H1 (cell line): ENCODE measurements around the gene TTBK2. TPM values are rescaled to one million over a fixed set of nuclear protein-coding genes. Genes with fewer than 3 reads are reported as not detected.

Experiments used
- CTCF ChIA-PET: fragments of 300-600 bp; sonication (Branson Sonifier 250); formaldehyde crosslinking; loops from one replicate; lab custom pipeline; 2021; ENCODE audit not compliant: partially characterized antibody; lab: Charles Lee
- POLR2A ChIA-PET: fragments of 300-600 bp; sonication (Branson Sonifier 250); formaldehyde crosslinking; loops from one replicate; lab custom pipeline; 2021; ENCODE audit warnings: inconsistent platforms; ENCODE audit not compliant: partially characterized antibody; lab: Charles Lee
- DNase-seq, 2 experiments: peaks; one replicate each; pipeline versions ENCODE4 v3.0.0 to v3.0.0-alpha.2; 2010 to 2022; ENCODE audit warnings: low spot score in 2 of 2, low read depth in 1 of 2, mixed read lengths in 1 of 2
- FAIRE-seq: peaks from 2 replicates; lab custom pipeline; 2011; peaks lifted over from hg19 to GRCh38; lab: Jason Lieb, UNC
- H2AFZ ChIP-seq: 2 replicates; pipeline ENCODE4 v1.8.1; 2012; ENCODE audit warnings: low read length, inconsistent platforms
- H2AK5ac ChIP-seq: 2 replicates; pipeline ENCODE4 v1.6.1; 2013; ENCODE audit warnings: low read depth, low read length
- H2BK120ac ChIP-seq: replicated peaks from 2 replicates; pipeline ENCODE3; 2013; ENCODE audit warnings: low read depth, low read length, inconsistent platforms
- H2BK12ac ChIP-seq: 2 replicates; pipeline ENCODE4 v1.6.1; 2013; ENCODE audit warnings: low read depth, low read length
- H2BK15ac ChIP-seq: 2 replicates; pipeline ENCODE4 v1.6.1; 2013; ENCODE audit warnings: low read length
- H2BK20ac ChIP-seq: 2 replicates; pipeline ENCODE4 v1.6.1; 2013; ENCODE audit warnings: low read length
- H2BK5ac ChIP-seq: 2 replicates; pipeline ENCODE4 v1.6.1; 2013; ENCODE audit warnings: low read depth, low read length
- H3K14ac ChIP-seq: 2 replicates; pipeline ENCODE4 v1.6.1; 2013; ENCODE audit warnings: inconsistent platforms; ENCODE audit not compliant: insufficient read length
- H3K18ac ChIP-seq: 2 replicates; pipeline ENCODE4 v1.6.1; 2013; ENCODE audit warnings: low read length; ENCODE audit errors: extremely low read depth
- H3K23ac ChIP-seq: 2 replicates; pipeline ENCODE4 v1.6.1; 2013; ENCODE audit warnings: inconsistent platforms; ENCODE audit not compliant: insufficient read length
- H3K23me2 ChIP-seq: 2 replicates; pipeline ENCODE4 v1.6.1; 2013; ENCODE audit warnings: low read depth, low read length
- H3K27ac ChIP-seq: 2 replicates; pipeline ENCODE4 v1.6.1; 2011; ENCODE audit warnings: low read depth, low read length, inconsistent platforms
- H3K27me3 ChIP-seq, 4 experiments: replicated peaks in 1 of 4; 1 replicate in 1 of 4; 2 replicates in 3 of 4; pipeline versions ENCODE4 v1.6.1 to v1.8.1; 2011 to 2013; ENCODE audit warnings: low read length in 3 of 4, mild to moderate bottlenecking in 3 of 4, inconsistent platforms in 2 of 4, mixed read lengths in 2 of 4, moderate library complexity in 1 of 4; ENCODE audit not compliant: control insufficient read depth in 3 of 4, insufficient read depth in 3 of 4; ENCODE audit errors: extremely low read depth in 1 of 4
- H3K36me3 ChIP-seq, 4 experiments: 2 replicates each; pipeline versions ENCODE4 v1.6.1 to v1.8.1; 2011 to 2013; ENCODE audit warnings: mild to moderate bottlenecking in 4 of 4, low read length in 3 of 4, moderate library complexity in 2 of 4, control low read depth in 1 of 4, inconsistent platforms in 1 of 4; ENCODE audit not compliant: insufficient read depth in 4 of 4, control insufficient read depth in 2 of 4
- H3K4ac ChIP-seq: replicated peaks from 2 replicates; pipeline ENCODE3; 2013; ENCODE audit warnings: low read length, low read depth, mixed read lengths, inconsistent platforms; ENCODE audit not compliant: insufficient read length
- H3K4me1 ChIP-seq, 4 experiments: replicated peaks in 1 of 4; 1 replicate in 1 of 4; 2 replicates in 3 of 4; pipeline versions ENCODE4 v1.6.1 to v1.8.1; 2011 to 2013; ENCODE audit warnings: low read length in 3 of 4, inconsistent platforms in 2 of 4, mixed read lengths in 1 of 4; ENCODE audit not compliant: insufficient read depth in 4 of 4, control insufficient read depth in 3 of 4
- H3K4me2 ChIP-seq, 2 experiments: 2 replicates each; pipeline versions ENCODE4 v1.6.1 to v1.8.1; 2011 to 2013; ENCODE audit warnings: low read depth in 2 of 2, low read length in 2 of 2, control low read depth in 1 of 2, inconsistent platforms in 1 of 2, mild to moderate bottlenecking in 1 of 2; ENCODE audit not compliant: insufficient read depth in 1 of 2
- H3K4me3 ChIP-seq, 4 experiments: fragments of 200-600, 300-600 bp in 1 of 4; sonication (generic), shearing (Covaris generic), sonication (Bioruptor Twin) in 1 of 4; 2 replicates each; pipeline versions ENCODE4 v1.5.1 to v1.8.1; 2011 to 2016; ENCODE audit warnings: low read length in 4 of 4, low read depth in 3 of 4, control low read depth in 2 of 4, inconsistent platforms in 2 of 4, mild to moderate bottlenecking in 2 of 4, mixed read lengths in 1 of 4, moderate library complexity in 1 of 4; ENCODE audit not compliant: insufficient read depth in 2 of 4; ENCODE audit errors: extremely low read depth in 1 of 4
- H3K56ac ChIP-seq: replicated peaks from 2 replicates; pipeline ENCODE3; 2013; ENCODE audit warnings: low read depth, mild to moderate bottlenecking, mixed read lengths, low read length, inconsistent platforms; ENCODE audit not compliant: insufficient read length
- H3K79me1 ChIP-seq: 2 replicates; pipeline ENCODE4 v1.6.1; 2013; ENCODE audit warnings: low read depth, low read length, control low read depth
- H3K79me2 ChIP-seq, 2 experiments: 2 replicates each; pipeline versions ENCODE4 v1.6.1 to v1.8.1; 2012 to 2013; ENCODE audit warnings: low read length in 2 of 2, mild to moderate bottlenecking in 2 of 2, inconsistent platforms in 1 of 2; ENCODE audit not compliant: insufficient read depth in 2 of 2, control insufficient read depth in 1 of 2
- H3K9ac ChIP-seq, 4 experiments: replicated peaks in 1 of 4; 1 replicate in 1 of 4; 2 replicates in 3 of 4; pipeline versions ENCODE4 v1.6.1 to v1.8.1; 2011 to 2013; ENCODE audit warnings: low read depth in 3 of 4, low read length in 3 of 4, control low read depth in 2 of 4, mild to moderate bottlenecking in 2 of 4, moderate library complexity in 2 of 4, inconsistent platforms in 1 of 4; ENCODE audit errors: extremely low read depth in 1 of 4
- H3K9me3 ChIP-seq, 2 experiments: 2 replicates each; pipeline versions ENCODE4 v1.6.1 to v1.8.1; 2012 to 2013; ENCODE audit warnings: mild to moderate bottlenecking in 2 of 2, moderate library complexity in 2 of 2, control low read depth in 1 of 2, inconsistent platforms in 1 of 2, low read depth in 1 of 2, low read length in 1 of 2, mixed read lengths in 1 of 2; ENCODE audit not compliant: insufficient read depth in 2 of 2
- H4K20me1 ChIP-seq, 2 experiments: replicated peaks in 1 of 2; 2 replicates each; pipeline versions ENCODE3 to v1.8.1; 2011 to 2013; ENCODE audit warnings: inconsistent platforms in 2 of 2, low read length in 2 of 2, mild to moderate bottlenecking in 1 of 2; ENCODE audit not compliant: insufficient read depth in 2 of 2, control insufficient read depth in 1 of 2
- H4K5ac ChIP-seq: 2 replicates; pipeline ENCODE4 v1.6.1; 2013; ENCODE audit warnings: low read length, low read depth, mixed read lengths, inconsistent platforms; ENCODE audit not compliant: insufficient read length
- H4K8ac ChIP-seq: 2 replicates; pipeline ENCODE4 v1.8.0; 2013; ENCODE audit warnings: mild to moderate bottlenecking, moderate library complexity, low read length, inconsistent platforms; ENCODE audit not compliant: insufficient read depth; ENCODE audit errors: extremely low read depth
- H4K91ac ChIP-seq: replicated peaks from 2 replicates; pipeline ENCODE3; 2013; ENCODE audit warnings: low read length, mixed read lengths, inconsistent platforms; ENCODE audit not compliant: insufficient read length
- CBX5 ChIP-seq: fragments of 300-800, 300-1000 bp; sonication (generic); IDR thresholded peaks from 2 replicates; pipeline ENCODE4 v1.7.1; 2016; ENCODE audit warnings: antibody characterized with exemption, low read length, low read depth
- CTBP2 ChIP-seq: IDR thresholded peaks from 2 replicates; pipeline ENCODE4 v1.7.0; 2011; ENCODE audit warnings: borderline replicate concordance, mild to moderate bottlenecking, moderate library complexity, mixed read lengths, low read length; ENCODE audit not compliant: insufficient read depth, insufficient read length
- NANOG ChIP-seq: IDR thresholded peaks from 2 replicates; pipeline ENCODE4 v1.6.1; 2011; ENCODE audit warnings: low read length, low read depth, mild to moderate bottlenecking, inconsistent platforms; ENCODE audit not compliant: insufficient read depth, poor library complexity, severe bottlenecking
- SP4 ChIP-seq: IDR thresholded peaks from 2 replicates; pipeline ENCODE4 v1.6.1; 2012; ENCODE audit warnings: low read length, inconsistent platforms
- TEAD4 ChIP-seq: IDR thresholded peaks from 2 replicates; pipeline ENCODE4 v1.6.1; 2012; ENCODE audit warnings: low read depth, low read length, inconsistent platforms, mixed read lengths
- USF2 ChIP-seq: IDR thresholded peaks from 2 replicates; pipeline ENCODE4 v1.6.1; 2011; ENCODE audit warnings: low read length, improper control_type of control experiment
- WGBS, 2 experiments: shearing (Covaris generic) in 1 of 2; methylation state at CpG; one replicate each; pipeline versions ENCODE4 v1.1.6 to v1.1.7; 2013 to 2015; ENCODE audit warnings: low lambda C conversion rate in 2 of 2, mixed read lengths in 2 of 2, inconsistent platforms in 1 of 2, low coverage in 1 of 2, missing lambda C conversion rate in 1 of 2; ENCODE audit not compliant: insufficient replicate concordance in 2 of 2, insufficient coverage in 1 of 2, insufficient read length in 1 of 2; ENCODE audit errors: extremely low coverage in 1 of 2, missing lambda C conversion rate in 1 of 2; 5-methylcytosine and 5-hydroxymethylcytosine counted together
- polyA plus RNA-seq, 7 experiments: library from polyadenylated mRNA; depleted of rRNA in 3 of 7; stranded (reverse) in 5 of 7; unstranded in 2 of 7; fragments of >200 nt in 5 of 7; fragments of 200-250 nt in 2 of 7; gene quantifications; 1 replicate in 5 of 7; 2 replicates in 1 of 7; 4 replicates in 1 of 7; pipeline versions ENCODE4 v1.2.1 to v1.2.3, GENCODE V29; 2011 to 2013; ENCODE audit warnings: missing spikeins in 2 of 7, mixed read lengths in 2 of 7
- total RNA-seq: library from RNA; stranded (reverse); fragmentation: NEBNext Ultra II Directional; extraction: Animal tissue kit (Norgen Biotek cat#: 25700); gene quantifications from 2 replicates; pipeline ENCODE4 v1.2.1, GENCODE V29; 2021

TTBK2 gene
- total and polyA plus RNA-seq, 2 of the 8 experiments (the other 6 are each of a cell fraction or from before 2014, with no cell fraction given): 2.7 to 18.2 TPM

DNA sequence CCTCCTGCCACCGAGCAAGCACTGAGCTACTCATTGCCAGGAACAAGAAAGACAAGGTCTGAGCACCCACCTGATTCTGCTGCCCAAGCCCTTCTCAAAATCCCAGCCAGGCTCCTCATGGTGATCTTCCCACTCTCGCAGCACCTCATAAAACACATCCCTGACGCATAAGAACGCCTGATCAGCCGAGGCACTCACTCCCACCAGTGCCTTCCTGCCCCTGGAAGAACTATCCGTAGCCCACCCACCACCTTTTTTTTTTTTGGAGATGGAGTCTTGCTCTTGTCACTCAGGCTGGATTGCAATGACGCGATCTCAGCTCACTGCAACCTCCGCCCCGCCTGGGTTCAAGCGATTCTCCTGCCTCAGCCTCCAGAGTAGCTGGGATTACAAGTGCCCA is 187.6 kb downstream of the TTBK2 start:
- DNase-seq: no peak
- Histone ChIP-seq H4K8ac (no peak overlapping the region), H3K9ac (no peak overlapping the region), H3K18ac (no peak overlapping the region), H3K4me2 (no peak overlapping the region), H3K4me1 (peaks cover 0 to 16% (median 9%) of the 10 kb centered on the region in 4 experiments; a peak in 6 of 7 replicates), H3K23me2 (peaks cover 7% of the 10 kb centered on the region; the same call in 1 of the 2 replicates), H3K56ac (no peak overlapping the region), H3K4ac (no peak overlapping the region), H2BK15ac (no peak overlapping the region), H3K27ac (no peak overlapping the region), H2AFZ (no peak overlapping the region), H2AK5ac (no peak overlapping the region)
- 83% methylated on average over 11 of the region's 11 CpGs; no CpG with 5 or more reads in 1 of the 2 experiments for WGBS, 2 experiments
- POLR2A ChIA-PET: interaction anchor here (7.1 kb wide), 1 partner anchor 12 kb away, joined by 27 read pairs; no protein-coding TSS in a partner anchor
- TF ChIP-seq NANOG (no peak), TEAD4 (no peak), SP4 (no peak), CBX5 (no peak), USF2 (no peak), CTBP2 (no peak)
- TF ChIP-seq, all 59 proteins: peak for 0
- Histone ChIP-seq H2BK20ac (no peak overlapping the region), H3K79me2 (no peaks in the 10 kb centered on the region), H3K79me1 (no peaks in the 10 kb centered on the region; the same call in 1 of the 2 replicates), H3K23ac (no peak overlapping the region), H3K9me3 (no peaks in the 10 kb centered on the region), H4K5ac (no peak overlapping the region), H2BK12ac (no peak overlapping the region), H2BK5ac (no peak overlapping the region), H4K91ac (no peak overlapping the region), H4K20me1 (peaks cover 10 to 11% of the 10 kb centered on the region in 2 experiments), H3K27me3 (peaks cover 0 to 3% (median 1%) of the 10 kb centered on the region in 4 experiments; a peak in 2 of 7 replicates), H3K14ac (no peak overlapping the region), H3K4me3 (no peak overlapping the region), H2BK120ac (no peak overlapping the region), H3K36me3 (peaks cover 6 to 37% (median 7%) of the 10 kb centered on the region in 4 experiments; a peak in 7 of 8 replicates)
- CTCF ChIA-PET: interaction anchor here (0.6 to 2.1 kb wide), 4 partner anchors 10 to 342 kb away, joined by 3 to 6 read pairs (median 4); no protein-coding TSS in a partner anchor
- no peak for FAIRE-seq
